Hematopoietic multipotent progenitor cell treated with erythropoietin and hydrocortisone succinate and interleukin-3 and kit ligand, for 15 days (in vitro differentiated cells): ENCODE results near the gene UPF2.
"Not testable (repeated sequence)": the region's sequence is repeated elsewhere in the genome, so short reads cannot be mapped to it uniquely, and the experiment has no call there.

ENCODE experiments used
- DNase-seq: peaks from one replicate; pipeline ENCODE4 v3.0.0-alpha.2; 2015; ENCODE audit warnings: low spot score

UPF2 gene

GRCh38 chr10:12042409-12042796 is 206 bp downstream of the UPF2 start:
- DNase-seq, result no peak

DNA sequence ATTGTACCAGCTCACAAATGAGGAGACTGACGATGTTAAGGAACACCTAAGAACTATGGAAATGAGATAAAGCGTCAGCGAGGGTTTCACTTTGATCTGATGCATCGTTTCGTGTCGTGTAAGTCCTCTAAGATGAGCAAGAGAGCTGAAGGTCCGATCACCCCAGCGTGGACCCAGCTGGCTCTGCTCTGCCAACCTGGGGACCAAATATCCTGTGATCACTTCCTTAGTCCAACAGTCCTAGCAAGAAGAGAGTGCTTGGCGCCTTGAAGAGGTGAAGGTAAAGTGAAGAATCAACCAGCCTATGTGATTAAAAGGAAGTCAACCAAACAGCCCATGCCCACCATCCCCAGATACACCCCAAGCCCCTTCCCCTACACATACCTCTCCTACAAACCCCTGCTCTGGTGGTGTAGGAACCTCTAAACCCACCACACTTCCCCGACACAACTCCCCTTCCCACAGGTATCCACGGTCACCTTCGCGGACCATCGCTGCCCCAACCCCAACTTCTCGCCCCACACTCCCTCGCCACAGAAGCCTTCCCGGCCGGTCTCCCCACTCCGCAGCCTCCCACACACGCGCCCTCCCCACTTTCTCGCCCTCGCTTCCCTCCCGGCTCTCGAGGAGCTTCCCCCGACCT is 722 bp downstream of the UPF2 start:
- DNase-seq, result peak; percentile 59

DNA sequence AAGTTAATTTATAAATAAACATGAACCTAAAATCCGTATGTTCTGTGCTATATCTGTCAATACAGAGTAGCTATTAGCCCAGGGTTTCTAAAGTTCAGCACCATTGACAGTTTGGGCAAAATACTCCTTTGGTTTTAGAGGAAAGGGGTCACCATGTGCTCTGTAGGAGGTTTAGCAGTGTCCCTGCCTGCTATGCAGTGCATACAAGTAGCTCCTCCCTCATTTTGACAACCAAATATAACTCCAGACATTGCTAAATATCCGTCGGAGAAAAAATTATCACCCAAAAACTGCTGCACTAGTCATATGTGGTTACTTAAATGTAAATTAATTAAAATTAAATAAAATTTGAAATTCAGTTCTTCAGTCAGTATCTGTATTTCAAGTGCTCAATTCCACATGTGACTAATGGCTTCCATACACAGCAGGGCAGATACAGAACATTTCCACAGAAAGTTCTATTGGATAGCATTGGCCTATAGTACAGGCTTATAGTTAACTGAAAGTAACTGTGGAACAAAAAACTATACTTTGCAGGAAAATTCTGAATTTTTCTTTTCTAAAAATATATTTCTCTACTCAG is 6.4 kb downstream of the UPF2 start:
- DNase-seq, result no peak

DNA sequence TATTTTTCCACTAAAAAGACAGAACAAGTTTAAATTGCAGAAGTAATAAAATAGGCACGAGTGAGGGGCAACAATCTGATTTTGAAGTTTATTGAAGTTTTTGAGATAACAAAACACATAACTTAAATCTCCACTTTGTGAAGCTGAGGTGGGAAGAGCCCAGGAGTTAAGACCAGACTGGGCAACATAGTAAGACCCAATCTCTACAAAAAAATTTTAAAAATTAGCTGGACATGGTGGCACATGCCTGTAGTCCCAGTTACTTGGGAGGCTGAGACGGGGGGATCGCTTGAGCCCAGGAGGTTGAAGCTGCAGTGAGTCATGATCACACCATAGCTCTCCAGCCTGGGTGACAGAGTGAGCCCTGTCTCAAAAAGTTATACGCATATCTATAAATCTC is 11.2 kb downstream of the UPF2 start:
- no peak for DNase-seq

DNA sequence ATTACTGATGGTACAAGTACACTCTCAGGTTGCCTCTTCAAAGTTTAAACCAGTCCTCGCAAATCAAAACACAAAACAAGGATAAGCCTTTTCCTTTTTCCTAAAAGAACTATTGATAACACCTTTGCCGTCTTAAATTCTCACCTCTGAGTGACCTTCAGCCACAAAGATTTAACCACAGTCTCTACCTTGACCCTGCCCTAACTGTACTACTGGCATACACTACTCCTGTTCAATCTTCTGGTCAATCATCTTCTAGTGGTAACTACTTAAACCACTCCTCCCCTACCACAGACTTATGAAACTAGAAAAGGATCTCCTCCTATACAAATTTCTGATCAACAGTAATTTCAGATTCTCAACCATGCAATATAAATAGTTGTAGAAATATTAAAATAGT is 15.1 kb downstream of the UPF2 start:
- DNase-seq, result no peak

GRCh38 chr10:12025591-12025990 is 17.0 kb downstream of the UPF2 start:
- DNase-seq, result no peak

DNA sequence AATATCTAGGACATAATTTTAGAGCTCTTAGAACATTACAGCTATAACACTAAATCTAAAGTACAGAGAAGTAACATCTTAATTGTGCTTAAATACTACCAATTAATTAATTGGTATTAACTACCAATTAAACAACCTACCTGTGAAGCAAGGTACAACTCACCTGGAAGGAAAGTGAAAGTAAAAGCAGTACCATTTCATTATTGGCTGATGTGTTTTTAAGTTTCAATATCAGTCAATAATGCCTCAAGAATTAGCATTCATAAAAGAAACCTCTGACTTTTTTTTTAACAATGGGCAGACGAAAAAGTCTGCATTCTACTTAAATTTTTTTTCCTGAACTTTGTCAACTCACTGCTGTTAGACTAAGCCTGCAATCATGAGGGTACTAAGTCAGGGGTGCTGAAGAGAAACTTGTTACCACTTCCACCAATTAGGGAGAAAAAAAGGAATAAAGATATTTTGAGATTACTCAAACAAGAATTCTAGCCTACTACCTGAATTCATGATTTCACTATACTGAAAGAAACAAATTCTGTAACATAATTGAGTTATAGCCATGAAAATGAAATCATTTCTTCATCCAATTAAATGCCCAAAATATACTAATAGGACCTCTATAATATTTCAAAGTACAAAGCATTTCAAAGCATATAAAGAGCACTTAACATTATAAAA is 19.9 kb downstream of the UPF2 start:
- no peak for DNase-seq

DNA sequence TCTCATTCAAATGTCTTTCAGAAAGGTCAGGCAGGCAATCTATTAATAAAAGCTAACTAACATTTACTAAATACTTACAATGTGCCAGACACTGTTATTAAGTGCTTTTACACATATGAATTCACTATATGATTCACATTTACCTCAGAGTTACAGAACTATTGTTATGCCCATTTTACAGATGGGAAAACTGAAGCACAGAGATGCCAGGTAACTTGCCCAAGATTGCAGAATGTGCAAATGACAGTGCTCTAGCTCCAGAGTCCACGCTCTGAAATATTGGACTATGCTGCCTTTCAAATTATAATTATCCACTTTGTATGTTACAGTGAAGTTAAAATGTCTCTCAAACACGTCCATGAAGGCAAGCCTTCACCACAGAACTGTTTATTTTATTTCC is 22.0 kb downstream of the UPF2 start:
- no peak for DNase-seq

GRCh38 chr10:12019283-12019971 is 23.2 kb downstream of the UPF2 start:
- no peak for DNase-seq

- DNase-seq, result no peak
Measured at GRCh38 chr10:12018438-12019282, 23.9 kb downstream of the UPF2 start.

GRCh38 chr10:12013926-12014325 is 28.7 kb downstream of the UPF2 start:
- no peak for DNase-seq

DNA sequence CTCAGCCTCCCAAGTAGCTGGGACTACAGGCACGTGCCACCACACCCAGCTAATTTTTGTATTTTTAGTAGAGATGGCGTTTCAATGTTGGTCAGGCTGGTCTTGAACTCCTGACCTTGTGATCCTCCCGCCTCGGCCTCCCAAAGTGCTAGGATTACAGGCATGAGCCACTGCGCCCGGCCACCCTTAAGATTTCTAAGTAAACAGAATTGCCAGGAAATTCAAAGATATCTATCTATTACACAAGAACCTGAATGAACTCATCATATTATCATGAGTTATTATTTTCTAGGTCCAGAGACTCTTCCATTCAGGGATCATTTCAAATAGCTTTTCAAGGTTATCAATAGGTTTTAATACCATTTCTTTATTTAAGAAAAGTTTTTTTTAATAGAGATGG is 29.2 kb downstream of the UPF2 start:
- DNase-seq, result not testable (repeated sequence)

DNA sequence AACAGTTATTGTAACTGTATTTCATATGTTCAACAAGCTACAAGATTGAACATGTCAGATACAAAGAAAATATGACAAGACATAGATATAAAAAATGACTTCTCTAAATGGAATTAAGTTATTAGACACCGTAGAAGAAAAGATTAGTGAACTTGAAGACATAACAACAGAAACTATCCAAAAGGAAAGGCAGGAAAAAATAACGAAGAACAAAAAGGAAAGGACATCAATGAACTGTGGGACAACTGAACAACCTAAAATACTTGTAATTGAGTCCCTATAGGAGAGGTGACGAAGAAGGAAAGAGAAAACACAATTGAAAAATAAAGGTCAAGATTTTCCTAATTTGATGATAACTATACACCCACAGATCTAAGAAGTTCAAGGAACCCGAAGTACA is 32.3 kb downstream of the UPF2 start:
- DNase-seq, result no peak

DNA sequence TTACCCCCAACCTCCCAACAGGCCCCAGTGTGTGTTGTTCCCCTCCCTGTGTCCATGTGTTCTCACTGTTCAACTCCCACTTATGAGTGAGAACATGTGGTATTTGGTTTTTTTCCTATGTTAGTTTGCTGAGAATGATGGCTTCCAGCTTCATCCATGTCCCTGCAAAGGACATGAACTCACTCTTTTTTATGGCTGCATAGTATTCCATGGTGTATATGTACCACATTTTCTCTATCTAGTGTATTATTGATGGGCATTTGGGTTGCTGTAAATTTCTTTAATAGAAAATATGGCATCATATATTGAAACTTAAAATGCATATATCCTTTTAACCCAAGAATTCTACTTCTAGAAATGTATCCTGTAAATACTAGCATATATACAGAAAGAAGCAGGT is 33.8 kb downstream of the UPF2 start:
- not testable (repeated sequence) for DNase-seq

- no peak for DNase-seq
Measured at GRCh38 chr10:12006671-12007070, 35.9 kb downstream of the UPF2 start.

- DNase-seq, result no peak
Measured at GRCh38 chr10:11993834-11994468, 48.7 kb downstream of the UPF2 start.

DNA sequence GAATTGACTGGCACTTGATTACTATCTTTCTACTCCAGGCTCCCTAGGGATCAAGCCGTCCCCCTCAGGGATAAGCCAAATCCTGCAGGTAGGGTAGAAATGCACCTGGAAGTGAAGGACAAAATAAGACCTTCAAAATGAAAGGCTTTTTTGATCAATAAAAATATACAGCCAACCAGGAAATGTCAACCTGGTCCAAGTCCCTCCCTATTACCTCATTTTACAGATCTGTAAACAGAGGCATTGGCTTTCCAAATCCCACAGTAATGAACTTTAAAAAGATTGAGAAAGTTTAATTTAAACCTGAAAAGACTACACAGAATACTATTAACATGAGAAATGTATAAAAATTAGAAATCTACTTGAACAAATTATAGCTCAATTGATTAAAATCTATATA is 53.7 kb downstream of the UPF2 start:
- DNase-seq, result no peak

GRCh38 chr10:11986593-11987216 is 55.9 kb downstream of the UPF2 start:
- DNase-seq, result peak; percentile 80

- no peak for DNase-seq
Measured at GRCh38 chr10:11982253-11982652, 60.4 kb downstream of the UPF2 start.

GRCh38 chr10:11975795-11976194 is 66.8 kb downstream of the UPF2 start:
- DNase-seq, result no peak

GRCh38 chr10:11972523-11972922 is 70.1 kb downstream of the UPF2 start:
- DNase-seq, result not testable (repeated sequence)
